ENCODE results near the gene ADAMTS12. TPM values are rescaled to one million over a fixed set of nuclear protein-coding genes. Genes with fewer than 3 reads are reported as not detected.

The ADAMTS12 gene
- total RNA-seq, 1 experiment from 2014 or later, result 6.2 TPM

DNA sequence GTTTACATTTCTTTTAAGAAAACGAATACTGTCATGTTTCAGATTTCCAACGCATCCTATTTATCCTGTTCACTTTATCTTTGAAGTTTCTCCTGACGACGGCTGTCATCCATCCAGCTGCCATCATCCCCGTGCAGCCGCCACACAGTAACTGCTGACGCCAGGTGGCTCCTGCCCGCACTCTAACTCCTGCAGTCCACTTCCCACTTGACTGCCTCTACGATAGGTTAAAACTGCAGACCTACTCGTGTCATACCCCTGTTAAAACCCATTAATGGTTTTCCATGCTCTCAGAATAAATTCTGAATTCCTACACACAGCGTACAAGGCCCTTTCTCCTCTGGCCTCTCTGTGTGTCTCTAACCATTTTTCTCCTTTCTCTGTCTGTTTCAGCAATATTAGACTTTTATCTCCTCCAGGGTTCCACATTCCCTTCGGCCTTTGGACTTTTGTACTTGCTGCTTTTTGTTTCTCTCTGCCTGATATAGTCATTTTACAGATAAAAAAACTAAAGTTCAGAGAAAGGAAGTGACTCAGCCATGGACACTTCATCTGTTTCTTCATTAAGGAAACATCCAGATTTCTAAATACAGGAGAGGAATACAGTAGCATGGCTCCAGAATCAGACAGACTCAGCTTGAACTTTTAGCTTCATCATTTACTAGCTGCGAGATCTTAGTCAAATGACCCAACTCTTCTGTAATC, 84.9 kb downstream of the ADAMTS12 start:
- Mint-ChIP-seq H3K9me3 (no peaks in the 10 kb centered on the region), H3K4me1 (peaks cover 16 to 25% of the 10 kb centered on the region in 2 experiments), H3K27me3 (ENCODE audit: low read depth) (no peaks in the 10 kb centered on the region), H3K36me3 (ENCODE audit: insufficient read depth in 1 of 3, low read depth in 3 of 3) (peaks cover 0 to 2% (median 0%) of the 10 kb centered on the region in 3 experiments; a peak in 1 of 7 replicates), H3K4me3 (no peak overlapping the region), H3K27ac (no peak overlapping the region; a peak in 1 of 7 replicates)
- H2AFZ ChIP-seq (ENCODE audit: low read length), result no peak overlapping the region
- no peaks in the 10 kb centered on the region for H3K27me3 ChIP-seq (ENCODE audit: insufficient read depth, low read length)
- no peak overlapping the region for H3K14ac ChIP-seq (ENCODE audit: insufficient read depth, low read length)
- no peak for DNase-seq
- no CpG with 5 or more reads among the region's 13 CpGs for WGBS (ENCODE audit: extremely low coverage, insufficient read length, low lambda C conversion rate)
- no peak overlapping the region for H2BK5ac ChIP-seq (ENCODE audit: insufficient read length, low read length)
- peaks cover 2% of the 10 kb centered on the region; the same call in 1 of the 2 replicates for H3K4me1 ChIP-seq (ENCODE audit: insufficient read depth, low read length)
- H2AK5ac ChIP-seq (ENCODE audit: insufficient read length, low read length), result no peak overlapping the region
- H4K20me1 ChIP-seq (ENCODE audit: control insufficient read depth, insufficient read depth, insufficient read length), result no peaks in the 10 kb centered on the region
- H3K56ac ChIP-seq (ENCODE audit: insufficient read length, low read depth, low read length), result no peak overlapping the region
- H2BK120ac ChIP-seq (ENCODE audit: low read depth, low read length, poor library complexity, severe bottlenecking), result no peak overlapping the region
- no peaks in the 10 kb centered on the region for H3K79me1 ChIP-seq (ENCODE audit: insufficient read depth, low read depth, low read length, poor library complexity, severe bottlenecking)
- no peak overlapping the region for H3K18ac ChIP-seq (ENCODE audit: insufficient read length, low read depth, low read length)
- no peak overlapping the region for H3K27ac ChIP-seq (ENCODE audit: insufficient read length, low read depth, low read length)
- no peaks in the 10 kb centered on the region for H3K79me2 ChIP-seq (ENCODE audit: insufficient read depth, low read length)
- H4K91ac ChIP-seq (ENCODE audit: insufficient read length, low read depth, low read length), result no peak overlapping the region
- no peak overlapping the region for H3K4ac ChIP-seq (ENCODE audit: low read depth, low read length)
- H2BK15ac ChIP-seq (ENCODE audit: low read depth, low read length), result no peak overlapping the region
- H3K23me2 ChIP-seq (ENCODE audit: insufficient read length, low read depth, low read length, poor library complexity, severe bottlenecking), result no peaks in the 10 kb centered on the region
- no peak overlapping the region for H2BK12ac ChIP-seq (ENCODE audit: insufficient read length, low read depth, low read length)
- TF ChIP-seq, protein P1, sequence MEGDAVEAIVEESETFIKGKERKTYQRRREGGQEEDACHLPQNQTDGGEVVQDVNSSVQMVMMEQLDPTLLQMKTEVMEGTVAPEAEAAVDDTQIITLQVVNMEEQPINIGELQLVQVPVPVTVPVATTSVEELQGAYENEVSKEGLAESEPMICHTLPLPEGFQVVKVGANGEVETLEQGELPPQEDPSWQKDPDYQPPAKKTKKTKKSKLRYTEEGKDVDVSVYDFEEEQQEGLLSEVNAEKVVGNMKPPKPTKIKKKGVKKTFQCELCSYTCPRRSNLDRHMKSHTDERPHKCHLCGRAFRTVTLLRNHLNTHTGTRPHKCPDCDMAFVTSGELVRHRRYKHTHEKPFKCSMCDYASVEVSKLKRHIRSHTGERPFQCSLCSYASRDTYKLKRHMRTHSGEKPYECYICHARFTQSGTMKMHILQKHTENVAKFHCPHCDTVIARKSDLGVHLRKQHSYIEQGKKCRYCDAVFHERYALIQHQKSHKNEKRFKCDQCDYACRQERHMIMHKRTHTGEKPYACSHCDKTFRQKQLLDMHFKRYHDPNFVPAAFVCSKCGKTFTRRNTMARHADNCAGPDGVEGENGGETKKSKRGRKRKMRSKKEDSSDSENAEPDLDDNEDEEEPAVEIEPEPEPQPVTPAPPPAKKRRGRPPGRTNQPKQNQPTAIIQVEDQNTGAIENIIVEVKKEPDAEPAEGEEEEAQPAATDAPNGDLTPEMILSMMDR (conservative IDR thresholded peaks at IDR 0.05), result no peak
- H3K9me3 ChIP-seq (ENCODE audit: control insufficient read depth, low read depth, low read length), result no peaks in the 10 kb centered on the region
- no peak overlapping the region for H2BK20ac ChIP-seq (ENCODE audit: low read depth, low read length, poor library complexity, severe bottlenecking)
- no peak overlapping the region for H3T11ph ChIP-seq (ENCODE audit: low read length)
- H4K8ac ChIP-seq (replicated peaks; ENCODE audit: insufficient read length, low read depth, low read length), result no peak overlapping the region
- no peak overlapping the region for H3K23ac ChIP-seq (ENCODE audit: insufficient read length, low read depth, low read length)
- no peak overlapping the region for H4K5ac ChIP-seq (ENCODE audit: insufficient read length, low read depth, low read length)
- H3K9ac ChIP-seq (ENCODE audit: extremely low read depth, insufficient read length, low read length), result no peak overlapping the region
- no peak overlapping the region for H3K4me2 ChIP-seq (ENCODE audit: insufficient read depth, insufficient read length, low read length)

Measured in H9 (cell line).